ENCODE results near the gene SPOCD1.

GRCh38 chr1:31836638-31837037 is 20.8 kb upstream of the SPOCD1 start:
- TF ChIP-seq CTCF (IDR thresholded peaks at IDR 0.05), result no peak
- no peak for TF ChIP-seq POLR2AphosphoS5 (IDR thresholded peaks at IDR 0.05)
